OCI-LY1 (cell line): ENCODE measurements around the gene ISCA1.
"Not testable (repeated sequence)": the region's sequence is repeated elsewhere in the genome, so short reads cannot be mapped to it uniquely, and the experiment has no call there.

Experiments
- H2AFZ ChIP-seq: fragments of 200-600 bp; sonication (generic), shearing (Covaris generic); 2 replicates; pipeline ENCODE4 v1.6.0; 2014; ENCODE audit warnings: antibody characterized with exemption, mild to moderate bottlenecking, low read length
- H3F3A ChIP-seq: fragments of 200-600 bp; sonication (generic), shearing (Covaris generic); 2 replicates; pipeline ENCODE4 v1.6.0; 2014; ENCODE audit warnings: mild to moderate bottlenecking, antibody characterized with exemption, low read length, moderate library complexity; ENCODE audit not compliant: insufficient read depth
- H3K27ac ChIP-seq: fragments of 200-600 bp; sonication (generic); 2 replicates; pipeline ENCODE4 v1.5.1; 2014; ENCODE audit warnings: low read length, mixed run types, mild to moderate bottlenecking, low read depth; ENCODE audit not compliant: poor library complexity, severe bottlenecking
- H3K27me3 ChIP-seq: fragments of 200-600 bp; sonication (generic); 2 replicates; pipeline ENCODE4 v1.6.0; 2014; ENCODE audit warnings: antibody characterized with exemption, mild to moderate bottlenecking, low read length, moderate library complexity; ENCODE audit not compliant: insufficient read depth
- H3K36me3 ChIP-seq: fragments of 200-600 bp; sonication (generic); 2 replicates; pipeline ENCODE4 v1.6.1; 2014; ENCODE audit warnings: mild to moderate bottlenecking, antibody characterized with exemption, low read length, moderate library complexity, mixed read lengths; ENCODE audit not compliant: insufficient read depth
- H3K4me1 ChIP-seq: fragments of 200-600 bp; sonication (generic); 2 replicates; pipeline ENCODE4 v1.5.1; 2014; ENCODE audit warnings: mild to moderate bottlenecking, low read length, moderate library complexity; ENCODE audit not compliant: insufficient read depth, severe bottlenecking
- H3K4me2 ChIP-seq: fragments of 200-600 bp; sonication (generic), shearing (Covaris generic); 2 replicates; pipeline ENCODE4 v1.6.1; 2014; ENCODE audit warnings: low read length
- H3K4me3 ChIP-seq: fragments of 200-600 bp; sonication (generic); 2 replicates; pipeline ENCODE4 v1.5.1; 2014; ENCODE audit warnings: low read length, low read depth, mild to moderate bottlenecking, mixed read lengths; ENCODE audit not compliant: poor library complexity, severe bottlenecking
- H3K79me2 ChIP-seq: fragments of 200-600 bp; shearing (Covaris generic); 2 replicates; pipeline ENCODE4 v1.6.1; 2016; ENCODE audit warnings: mixed run types, low read length, mixed read lengths; ENCODE audit not compliant: insufficient read depth
- H3K9ac ChIP-seq: fragments of 200-600 bp; sonication (generic), shearing (Covaris generic); 2 replicates; pipeline ENCODE4 v1.6.1; 2014; ENCODE audit warnings: mild to moderate bottlenecking, low read length, mixed read lengths
- H3K9me2 ChIP-seq: fragments of 200-600 bp; sonication (generic), shearing (Covaris generic); 2 replicates; pipeline ENCODE4 v1.6.1; 2014; ENCODE audit warnings: low read depth, mild to moderate bottlenecking, low read length, mixed read lengths
- H3K9me3 ChIP-seq: fragments of 200-600 bp; shearing (Covaris generic); 2 replicates; pipeline ENCODE4 v1.6.1; 2014; ENCODE audit warnings: low read length, mixed read lengths
- H4K20me1 ChIP-seq: fragments of 200-600 bp; sonication (generic), shearing (Covaris generic); 2 replicates; pipeline ENCODE4 v1.6.0; 2016; ENCODE audit warnings: mild to moderate bottlenecking, low read length; ENCODE audit not compliant: insufficient read depth
- EZH2 ChIP-seq: fragments of 200-600 bp; sonication (generic), shearing (Covaris generic); IDR thresholded peaks from 2 replicates; pipeline ENCODE4 v1.8.0; 2017; ENCODE audit warnings: borderline replicate concordance, mixed run types, mild to moderate bottlenecking, antibody characterized with exemption, low read length, moderate library complexity, mixed read lengths
- TF ChIP-seq, protein P1 (sequence below): fragments of 200-600 bp; sonication (generic), shearing (Covaris generic); IDR thresholded peaks from 2 replicates; pipeline ENCODE4 v1.5.1; 2017; ENCODE audit warnings: mild to moderate bottlenecking, antibody characterized with exemption, low read length, moderate library complexity, mixed read lengths

ISCA1 gene

DNA sequence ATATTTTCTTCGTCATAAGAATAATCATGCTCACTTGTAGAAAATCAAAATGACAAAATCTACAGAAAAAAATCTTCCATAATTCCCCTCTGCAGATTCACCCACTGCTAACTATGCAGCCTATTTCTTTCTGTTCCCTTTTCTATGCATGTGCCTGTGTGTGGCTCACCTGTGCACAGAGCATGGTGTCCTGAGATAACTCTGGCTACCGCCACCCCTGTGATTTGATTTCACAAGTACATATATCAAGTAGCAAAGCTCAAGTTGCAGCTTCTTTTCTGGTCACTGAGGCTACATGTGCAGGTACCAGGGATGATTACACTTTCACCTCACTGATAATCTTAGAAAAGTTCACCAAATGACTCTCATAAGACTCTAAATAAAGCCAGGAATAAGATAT, 18.4 kb upstream of the ISCA1 start:
- H3K4me2 ChIP-seq = no peak overlapping the region
- no peak for TF ChIP-seq EZH2
- TF ChIP-seq, protein P1, sequence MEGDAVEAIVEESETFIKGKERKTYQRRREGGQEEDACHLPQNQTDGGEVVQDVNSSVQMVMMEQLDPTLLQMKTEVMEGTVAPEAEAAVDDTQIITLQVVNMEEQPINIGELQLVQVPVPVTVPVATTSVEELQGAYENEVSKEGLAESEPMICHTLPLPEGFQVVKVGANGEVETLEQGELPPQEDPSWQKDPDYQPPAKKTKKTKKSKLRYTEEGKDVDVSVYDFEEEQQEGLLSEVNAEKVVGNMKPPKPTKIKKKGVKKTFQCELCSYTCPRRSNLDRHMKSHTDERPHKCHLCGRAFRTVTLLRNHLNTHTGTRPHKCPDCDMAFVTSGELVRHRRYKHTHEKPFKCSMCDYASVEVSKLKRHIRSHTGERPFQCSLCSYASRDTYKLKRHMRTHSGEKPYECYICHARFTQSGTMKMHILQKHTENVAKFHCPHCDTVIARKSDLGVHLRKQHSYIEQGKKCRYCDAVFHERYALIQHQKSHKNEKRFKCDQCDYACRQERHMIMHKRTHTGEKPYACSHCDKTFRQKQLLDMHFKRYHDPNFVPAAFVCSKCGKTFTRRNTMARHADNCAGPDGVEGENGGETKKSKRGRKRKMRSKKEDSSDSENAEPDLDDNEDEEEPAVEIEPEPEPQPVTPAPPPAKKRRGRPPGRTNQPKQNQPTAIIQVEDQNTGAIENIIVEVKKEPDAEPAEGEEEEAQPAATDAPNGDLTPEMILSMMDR = no peak
- H3K9me3 ChIP-seq = no peaks in the 10 kb centered on the region
- no peaks in the 10 kb centered on the region for H3K27me3 ChIP-seq
- no peak overlapping the region for H3K27ac ChIP-seq
- H3F3A ChIP-seq = no peaks in the 10 kb centered on the region
- no peak overlapping the region for H3K4me3 ChIP-seq
- no peaks in the 10 kb centered on the region for H3K79me2 ChIP-seq
- no peaks in the 10 kb centered on the region for H3K4me1 ChIP-seq
- peaks cover 95% of the 10 kb centered on the region for H3K36me3 ChIP-seq
- no peak overlapping the region for H3K9ac ChIP-seq
- no peaks in the 10 kb centered on the region for H3K9me2 ChIP-seq
- no peak overlapping the region for H2AFZ ChIP-seq
- no peaks in the 10 kb centered on the region for H4K20me1 ChIP-seq

DNA sequence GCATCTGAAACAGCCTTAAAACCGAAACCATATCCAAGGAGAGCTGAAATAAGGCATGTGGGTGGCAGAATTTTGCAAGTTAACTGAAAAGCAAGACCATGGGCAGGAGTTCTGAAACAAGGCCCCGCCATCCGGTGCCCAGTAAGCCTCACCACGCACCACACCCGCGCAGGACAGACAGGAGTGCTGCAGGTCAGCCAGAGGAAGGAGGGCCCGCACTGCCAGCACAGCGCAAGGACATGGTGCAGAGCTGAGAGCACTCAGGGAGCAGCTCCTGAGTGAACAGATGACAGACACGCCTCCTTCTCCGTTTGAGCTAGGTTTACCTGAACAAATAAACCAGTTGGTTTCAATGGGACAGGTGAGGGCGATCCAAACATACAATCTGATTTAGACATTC, 16.5 kb upstream of the ISCA1 start:
- Histone ChIP-seq H3K9me2 (no peaks in the 10 kb centered on the region), H3K4me3 (no peak overlapping the region), H2AFZ (no peak overlapping the region), H3K4me1 (no peaks in the 10 kb centered on the region), H4K20me1 (no peaks in the 10 kb centered on the region), H3K4me2 (no peak overlapping the region), H3K27me3 (no peaks in the 10 kb centered on the region), H3K79me2 (no peaks in the 10 kb centered on the region), H3K9me3 (no peaks in the 10 kb centered on the region), H3K27ac (no peak overlapping the region), H3F3A (no peaks in the 10 kb centered on the region), H3K36me3 (peaks cover 79% of the 10 kb centered on the region), H3K9ac (no peak overlapping the region)
- TF ChIP-seq, protein P1 = no peak
- TF ChIP-seq EZH2 = no peak

DNA sequence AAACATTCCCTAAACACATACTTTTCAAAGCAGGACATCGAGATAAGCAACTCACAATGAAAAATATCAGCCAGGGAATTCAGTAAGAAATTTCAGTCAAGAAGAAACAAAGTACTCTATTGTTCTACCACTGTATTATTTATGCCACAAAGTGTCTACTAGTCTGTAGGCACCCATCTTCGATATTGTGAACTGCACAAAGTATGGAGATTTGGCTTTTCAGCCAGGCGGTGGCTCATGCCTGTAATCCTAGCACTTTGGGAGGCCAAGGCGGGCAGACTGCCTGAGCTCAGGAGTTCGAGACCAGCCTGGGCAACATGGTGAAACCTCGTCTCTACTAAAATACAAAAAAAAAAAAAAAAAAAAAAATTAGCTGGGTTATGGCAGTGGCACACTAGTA, 8.0 kb upstream of the ISCA1 start:
- not testable (repeated sequence) for H3K27me3 ChIP-seq, H3F3A ChIP-seq, H2AFZ ChIP-seq, H3K9ac ChIP-seq, H3K9me3 ChIP-seq, H3K27ac ChIP-seq, H3K4me2 ChIP-seq, H3K4me3 ChIP-seq, H3K9me2 ChIP-seq, H3K79me2 ChIP-seq, H4K20me1 ChIP-seq
- H3K4me1 ChIP-seq = peaks cover 22% of the 10 kb centered on the region
- H3K36me3 ChIP-seq = peaks cover 20% of the 10 kb centered on the region; the same call in 1 of the 2 replicates

DNA sequence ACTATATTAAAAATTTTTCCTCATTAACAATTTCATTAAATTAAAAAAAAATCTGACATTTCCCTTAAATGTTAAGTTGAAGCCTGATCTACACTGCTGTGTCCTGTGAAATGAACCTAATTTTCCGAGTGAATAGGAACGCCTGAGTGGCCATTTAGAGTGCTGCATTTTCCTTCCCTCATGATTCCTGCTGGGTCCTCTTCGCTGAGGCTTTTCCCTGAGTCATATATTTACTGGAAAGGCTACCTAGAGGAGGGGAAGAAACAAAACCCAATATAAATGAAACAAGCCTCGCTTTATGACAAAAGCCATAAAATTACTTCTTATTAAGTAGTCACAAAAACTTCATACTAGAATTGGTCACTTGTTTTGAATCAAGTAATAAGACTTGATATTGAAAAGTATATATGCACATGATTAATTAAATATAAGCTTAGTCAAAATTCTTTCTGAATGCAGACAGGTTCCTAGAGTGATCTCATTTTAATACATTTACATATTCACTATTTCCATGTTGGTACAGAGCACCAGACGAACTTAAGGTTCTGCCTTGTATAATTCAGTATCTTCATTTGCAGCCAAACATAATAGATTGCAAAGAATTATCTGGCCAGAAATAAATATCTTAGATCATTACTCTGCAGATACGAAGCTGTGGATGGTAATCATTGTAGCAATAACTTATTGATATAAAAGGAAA, 6.3 kb upstream of the ISCA1 start:
- H3K79me2 ChIP-seq = no peaks in the 10 kb centered on the region
- peaks cover 36% of the 10 kb centered on the region for H3K4me1 ChIP-seq
- no peak overlapping the region for H3K9ac ChIP-seq
- H3K9me2 ChIP-seq = no peaks in the 10 kb centered on the region
- no peaks in the 10 kb centered on the region for H4K20me1 ChIP-seq
- no peaks in the 10 kb centered on the region for H3K9me3 ChIP-seq
- H3K4me3 ChIP-seq = no peak overlapping the region
- TF ChIP-seq EZH2 = no peak
- TF ChIP-seq, protein P1 = no peak
- no peak overlapping the region for H2AFZ ChIP-seq
- no peak overlapping the region for H3K4me2 ChIP-seq
- no peaks in the 10 kb centered on the region for H3F3A ChIP-seq
- H3K36me3 ChIP-seq = peaks cover 19% of the 10 kb centered on the region; the same call in 1 of the 2 replicates
- no peak overlapping the region for H3K27ac ChIP-seq
- no peaks in the 10 kb centered on the region for H3K27me3 ChIP-seq
